ENCODE measurements around the gene DEGS2.

The DEGS2 gene

DNA sequence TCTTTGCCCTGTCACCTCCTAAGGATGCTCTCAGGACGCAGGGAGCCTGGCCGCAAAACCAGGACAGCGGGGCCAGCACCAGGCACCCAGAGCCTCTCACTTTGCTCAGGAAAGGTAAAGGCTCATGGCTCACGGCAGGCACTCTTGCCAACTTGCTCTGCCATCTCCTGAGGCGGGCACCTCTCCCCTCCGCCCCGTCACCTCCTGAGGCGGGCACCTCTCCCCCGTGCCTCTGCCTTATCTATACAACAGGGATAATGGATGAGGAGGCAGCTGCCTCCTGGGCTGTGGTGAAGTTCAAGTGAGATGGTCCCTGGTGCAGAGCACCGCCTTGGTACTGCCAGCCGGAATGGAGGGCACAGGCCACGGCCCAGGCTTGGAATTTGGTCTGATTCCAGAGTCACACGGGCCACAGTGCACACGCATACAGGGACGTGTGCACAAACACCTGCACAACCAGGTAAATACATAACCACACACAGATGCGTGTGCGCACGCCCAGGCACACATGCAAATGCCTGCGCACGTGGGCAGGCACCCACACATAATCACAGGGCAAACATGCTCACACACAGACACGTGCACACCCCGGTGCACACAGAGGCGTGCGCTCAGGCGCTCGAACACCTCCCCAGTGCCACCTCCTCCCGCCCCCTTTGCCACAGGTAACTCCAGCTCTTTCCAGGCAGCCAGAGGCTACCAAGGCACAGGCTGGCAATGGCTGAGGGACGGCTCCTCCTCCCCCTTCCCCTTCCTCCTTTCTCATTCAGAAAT is 11.6 kb downstream of the DEGS2 start:
- H3K9me3 ChIP-seq (ENCODE audit: control insufficient read depth, insufficient read depth, low read length), result no peaks in the 10 kb centered on the region
- no peaks in the 10 kb centered on the region for H3K4me1 ChIP-seq (ENCODE audit: insufficient read depth, low read length)
- H3K9ac ChIP-seq (ENCODE audit: low read depth, low read length), result no peak overlapping the region

DNA sequence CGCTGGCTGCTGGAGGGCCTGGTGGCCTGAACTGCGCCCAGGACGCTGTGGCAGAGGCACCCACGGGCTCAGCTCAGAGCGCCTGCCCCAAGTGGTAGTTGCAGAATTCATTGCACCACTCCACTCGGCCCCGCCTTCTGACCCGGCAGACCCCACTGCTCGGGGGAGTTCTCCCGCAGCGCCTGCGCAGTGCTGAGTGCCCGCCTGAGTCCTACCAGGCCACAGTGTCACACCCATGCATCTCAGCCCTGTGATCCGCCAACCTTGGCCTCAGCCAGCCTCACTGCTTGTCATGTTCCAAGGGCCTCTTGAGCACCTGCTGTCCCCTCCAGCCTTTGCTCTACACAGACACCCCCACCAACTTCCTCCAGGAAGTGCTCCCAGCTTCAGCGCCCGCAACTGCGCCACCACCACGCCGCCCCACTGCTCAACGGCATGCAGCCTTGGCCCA is 12.2 kb downstream of the DEGS2 start:
- no peaks in the 10 kb centered on the region for H3K4me1 ChIP-seq (ENCODE audit: insufficient read depth, low read length)
- no peak overlapping the region for H3K9ac ChIP-seq (ENCODE audit: low read depth, low read length)
- no peaks in the 10 kb centered on the region for H3K36me3 ChIP-seq (ENCODE audit: insufficient read depth, low read length)
- H3K9me3 ChIP-seq (ENCODE audit: control insufficient read depth, insufficient read depth, low read length), result no peaks in the 10 kb centered on the region

More for the DNA sequence above, 11.6 kb downstream of the DEGS2 start:
- H3K36me3 ChIP-seq (ENCODE audit: insufficient read depth, low read length), result no peaks in the 10 kb centered on the region

DNA sequence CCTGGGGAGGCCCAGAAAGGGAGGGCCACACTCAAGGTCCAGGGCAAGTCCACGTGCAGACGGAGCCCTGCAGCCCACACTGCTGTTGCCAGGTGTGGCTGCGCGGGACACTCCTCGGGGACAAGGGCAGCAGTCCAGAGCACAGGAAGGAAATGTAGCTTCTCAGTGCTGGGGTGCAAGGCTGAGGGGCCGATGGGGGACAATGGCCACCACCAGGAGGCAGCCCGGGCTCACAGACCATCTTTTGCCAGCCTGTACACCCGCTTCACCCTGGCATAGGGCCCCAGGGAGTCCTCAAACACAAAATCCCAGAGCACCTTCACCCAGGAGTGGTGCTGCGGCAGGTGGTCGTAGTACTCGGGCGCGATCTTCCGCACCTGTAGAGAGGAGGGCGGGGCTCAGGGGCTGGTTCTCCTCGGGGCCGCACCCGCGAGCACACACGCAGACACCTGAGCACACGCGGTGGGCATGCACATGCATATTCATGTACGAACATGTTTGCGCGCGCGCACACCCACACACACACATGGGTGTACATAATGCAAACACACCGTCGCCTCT is 12.8 kb downstream of the DEGS2 start:
- Histone ChIP-seq H3K4me1 (ENCODE audit: insufficient read depth, low read length) (no peaks in the 10 kb centered on the region), H3K9me3 (ENCODE audit: control insufficient read depth, insufficient read depth, low read length) (no peaks in the 10 kb centered on the region), H3K36me3 (ENCODE audit: insufficient read depth, low read length) (no peaks in the 10 kb centered on the region), H3K9ac (ENCODE audit: low read depth, low read length) (no peak overlapping the region)

DNA sequence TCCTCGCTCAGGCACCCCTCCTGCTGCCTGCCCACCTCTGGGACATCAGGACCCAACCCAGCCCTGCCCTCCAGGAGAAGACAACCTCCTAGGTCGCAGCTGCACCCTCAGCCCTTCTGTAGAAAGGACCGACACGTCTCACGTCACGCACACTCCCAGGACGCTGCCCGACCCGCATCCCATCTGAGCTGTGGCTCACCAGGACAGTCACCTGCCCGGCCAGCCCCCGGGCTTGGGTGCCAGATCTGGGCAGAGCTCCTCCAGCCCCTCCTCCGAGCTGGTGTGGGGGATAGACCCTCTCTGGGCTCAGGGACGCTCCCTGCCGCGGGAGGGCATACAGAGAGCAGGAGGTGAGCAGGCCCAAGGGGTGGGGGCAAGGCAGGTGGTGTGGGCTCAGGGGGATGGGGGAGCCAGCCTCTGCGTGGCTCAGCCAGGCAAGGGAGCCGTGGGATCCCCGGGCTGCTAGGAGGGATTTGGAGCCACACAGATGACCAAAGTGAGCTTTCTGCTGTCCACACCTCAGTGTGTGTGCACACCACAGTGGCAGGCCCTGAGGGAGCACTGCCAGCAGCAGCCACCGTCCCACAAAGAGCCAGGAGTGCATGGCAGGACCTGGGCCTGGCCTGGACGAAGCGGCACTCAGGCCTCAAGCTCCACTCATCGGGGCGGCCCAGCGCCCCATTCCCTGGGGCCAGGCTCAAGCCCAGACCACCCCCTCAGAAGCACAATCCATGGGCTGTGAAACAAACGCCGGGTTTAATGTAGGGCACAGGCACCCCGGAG is 13.6 kb downstream of the DEGS2 start:
- H3K9ac ChIP-seq (ENCODE audit: low read depth, low read length), result no peak overlapping the region
- H3K4me1 ChIP-seq (ENCODE audit: insufficient read depth, low read length), result no peaks in the 10 kb centered on the region; the same call in 1 of the 2 replicates

DNA sequence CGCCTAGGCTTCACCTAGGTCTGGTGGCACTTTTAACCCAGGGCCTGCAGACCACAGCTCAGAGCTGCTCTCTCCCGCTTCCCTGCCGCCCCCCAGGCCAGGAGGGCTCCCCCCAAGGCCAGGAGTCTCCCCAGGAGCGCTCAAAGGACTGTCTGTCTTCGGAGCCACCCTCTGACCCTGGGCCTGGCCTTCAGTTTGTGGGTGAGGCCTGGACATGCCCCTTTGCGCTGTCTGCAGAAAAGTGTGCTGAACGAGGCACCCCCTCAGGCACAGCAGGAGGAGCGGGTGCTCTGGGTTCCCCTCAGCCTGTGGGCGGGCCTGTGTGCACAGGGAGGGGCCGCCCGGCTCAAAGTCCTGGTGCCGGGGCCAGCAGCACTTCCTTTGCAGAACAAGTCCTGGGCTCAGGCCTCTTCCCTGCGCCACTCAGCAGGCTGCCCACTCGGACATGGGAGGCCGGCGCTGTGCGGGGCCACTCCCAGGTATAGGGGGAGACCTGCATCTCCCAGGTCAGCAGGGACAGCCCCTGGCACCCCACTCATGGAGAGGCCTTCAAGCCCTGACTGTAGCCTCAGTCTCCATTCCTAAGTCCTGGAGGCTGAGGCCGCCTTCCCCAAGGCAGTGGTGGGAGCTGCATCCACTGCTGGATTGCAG is 14.3 kb downstream of the DEGS2 start:
- no peaks in the 10 kb centered on the region for H3K9me3 ChIP-seq (ENCODE audit: control insufficient read depth, insufficient read depth, low read length)
- H3K4me1 ChIP-seq (ENCODE audit: insufficient read depth, low read length), result no peaks in the 10 kb centered on the region; the same call in 1 of the 2 replicates
- H3K9ac ChIP-seq (ENCODE audit: low read depth, low read length), result no peak overlapping the region
- no peaks in the 10 kb centered on the region for H3K36me3 ChIP-seq (ENCODE audit: insufficient read depth, low read length)

More for the DNA sequence above, 13.6 kb downstream of the DEGS2 start:
- Histone ChIP-seq H3K36me3 (ENCODE audit: insufficient read depth, low read length) (no peaks in the 10 kb centered on the region), H3K9me3 (ENCODE audit: control insufficient read depth, insufficient read depth, low read length) (no peaks in the 10 kb centered on the region)

DNA sequence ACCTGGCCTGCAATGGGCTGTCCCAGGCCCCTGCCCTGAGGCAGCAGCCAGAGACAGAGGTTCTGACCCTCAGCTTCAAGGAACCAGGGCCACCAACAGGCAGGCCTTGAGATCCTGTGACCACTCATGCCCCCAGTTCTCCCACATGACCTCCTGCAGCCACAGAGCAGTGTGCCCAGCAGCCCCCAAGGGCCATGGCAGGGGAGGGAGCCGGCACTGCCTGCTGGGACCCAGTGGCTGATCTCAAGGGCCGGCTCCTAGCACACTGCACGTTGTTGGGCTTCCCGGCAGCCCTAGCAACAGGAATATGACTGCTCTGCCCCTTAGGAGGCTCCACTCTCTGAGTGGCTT is 14.8 kb downstream of the DEGS2 start:
- H3K9me3 ChIP-seq (ENCODE audit: control insufficient read depth, insufficient read depth, low read length), result no peaks in the 10 kb centered on the region
- H3K4me1 ChIP-seq (ENCODE audit: insufficient read depth, low read length), result no peaks in the 10 kb centered on the region; the same call in 1 of the 2 replicates
- no peaks in the 10 kb centered on the region for H3K36me3 ChIP-seq (ENCODE audit: insufficient read depth, low read length)
- H3K9ac ChIP-seq (ENCODE audit: low read depth, low read length), result no peak overlapping the region

DNA sequence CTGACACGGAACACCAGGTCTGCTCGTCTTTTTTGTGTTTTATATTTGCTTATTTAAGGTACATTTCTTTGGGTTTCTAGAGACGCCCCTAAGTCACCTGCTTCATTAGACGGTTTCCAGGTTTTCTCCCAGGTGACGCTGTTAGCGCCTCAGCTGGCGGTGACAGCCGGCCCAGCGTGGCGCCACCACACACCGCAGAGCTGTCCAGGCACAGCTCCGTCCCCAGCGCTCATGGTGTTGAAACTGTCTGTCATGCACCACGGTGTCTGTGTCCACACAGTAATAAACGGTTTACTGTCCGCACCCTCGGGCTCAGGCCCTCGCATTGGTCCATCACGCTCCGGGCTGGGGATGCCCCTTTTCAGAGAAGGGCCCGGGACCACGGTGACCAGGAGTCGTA is 15.5 kb downstream of the DEGS2 start:
- H3K4me1 ChIP-seq (ENCODE audit: insufficient read depth, low read length), result no peaks in the 10 kb centered on the region; the same call in 1 of the 2 replicates
- no peaks in the 10 kb centered on the region for H3K9me3 ChIP-seq (ENCODE audit: control insufficient read depth, insufficient read depth, low read length)
- H3K36me3 ChIP-seq (ENCODE audit: insufficient read depth, low read length), result no peaks in the 10 kb centered on the region
- no peak overlapping the region for H3K9ac ChIP-seq (ENCODE audit: low read depth, low read length)

DNA sequence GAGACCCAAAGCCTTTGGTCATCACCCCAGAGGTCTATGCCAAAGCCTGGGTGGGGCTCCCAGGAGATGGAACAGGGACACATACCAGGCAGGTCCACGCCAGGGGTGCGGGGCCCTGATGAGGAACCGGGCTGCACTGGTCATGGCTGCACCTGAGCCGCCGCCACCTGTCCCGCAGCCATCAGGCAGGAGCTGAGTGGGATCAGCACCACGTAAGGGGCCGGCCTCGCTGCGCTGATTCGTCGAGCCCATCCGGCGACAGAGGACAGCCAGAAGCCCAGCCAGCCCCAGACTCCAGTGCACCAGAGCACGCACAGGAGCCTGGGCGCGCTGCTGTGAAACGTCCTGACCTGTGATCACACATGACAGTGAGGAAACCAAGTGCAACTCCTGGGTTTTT is 15.9 kb downstream of the DEGS2 start:
- Histone ChIP-seq H3K9me3 (ENCODE audit: control insufficient read depth, insufficient read depth, low read length) (no peaks in the 10 kb centered on the region), H3K36me3 (ENCODE audit: insufficient read depth, low read length) (no peaks in the 10 kb centered on the region), H3K9ac (ENCODE audit: low read depth, low read length) (no peak overlapping the region), H3K4me1 (ENCODE audit: insufficient read depth, low read length) (no peaks in the 10 kb centered on the region; the same call in 1 of the 2 replicates)

DNA sequence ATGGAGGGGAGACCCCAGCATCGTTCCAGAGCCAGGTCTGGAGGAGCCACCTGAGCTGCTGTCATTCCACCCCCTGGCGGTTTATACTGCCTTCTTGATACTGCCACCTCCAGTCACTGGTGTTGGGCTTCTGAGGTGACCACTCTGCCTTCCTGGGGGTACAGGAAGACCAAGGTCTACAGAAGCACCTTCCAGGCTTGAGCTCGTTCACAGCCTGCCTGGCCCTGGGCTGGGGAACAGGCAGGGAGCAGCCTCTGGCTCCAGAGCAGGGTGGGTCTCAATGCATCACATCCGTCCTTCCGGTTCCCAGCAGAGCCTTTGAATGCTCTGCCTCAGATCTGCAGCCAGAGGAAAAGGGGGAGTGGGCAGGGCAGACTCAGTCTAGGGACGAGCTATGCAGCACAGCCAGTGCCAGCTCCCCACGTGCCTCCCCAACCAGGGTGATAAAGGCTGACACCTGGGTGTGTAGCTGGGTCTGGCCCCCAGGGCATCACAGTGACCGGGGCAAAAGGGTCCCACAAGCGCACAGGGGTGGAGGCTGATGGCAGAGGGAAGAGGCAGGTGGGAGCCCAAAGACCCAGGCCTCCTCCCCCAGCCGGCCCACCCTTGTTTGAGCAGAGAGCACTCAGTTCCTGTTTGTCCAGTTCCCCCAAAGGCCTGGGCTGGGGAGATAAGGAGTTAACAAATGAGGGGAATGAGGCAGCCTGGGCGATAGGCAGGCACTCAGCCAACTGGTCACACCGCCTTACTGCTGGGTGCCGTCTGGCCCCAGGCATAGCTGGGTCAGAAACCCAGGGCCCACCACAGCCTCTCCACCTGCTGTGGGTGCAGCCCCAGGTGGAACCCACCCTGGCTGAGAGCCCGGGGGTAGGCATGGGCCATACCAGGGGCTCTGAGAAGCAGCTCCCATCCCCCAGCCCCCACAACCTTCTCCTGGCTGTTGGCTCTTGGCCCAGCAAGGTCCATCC is 17.1 kb downstream of the DEGS2 start:
- H3K4me1 ChIP-seq (ENCODE audit: insufficient read depth, low read length), result no peaks in the 10 kb centered on the region; the same call in 1 of the 2 replicates
- no peak overlapping the region for H3K9ac ChIP-seq (ENCODE audit: low read depth, low read length)
- no peaks in the 10 kb centered on the region for H3K36me3 ChIP-seq (ENCODE audit: insufficient read depth, low read length)
- no peaks in the 10 kb centered on the region for H3K9me3 ChIP-seq (ENCODE audit: control insufficient read depth, insufficient read depth, low read length)

DNA sequence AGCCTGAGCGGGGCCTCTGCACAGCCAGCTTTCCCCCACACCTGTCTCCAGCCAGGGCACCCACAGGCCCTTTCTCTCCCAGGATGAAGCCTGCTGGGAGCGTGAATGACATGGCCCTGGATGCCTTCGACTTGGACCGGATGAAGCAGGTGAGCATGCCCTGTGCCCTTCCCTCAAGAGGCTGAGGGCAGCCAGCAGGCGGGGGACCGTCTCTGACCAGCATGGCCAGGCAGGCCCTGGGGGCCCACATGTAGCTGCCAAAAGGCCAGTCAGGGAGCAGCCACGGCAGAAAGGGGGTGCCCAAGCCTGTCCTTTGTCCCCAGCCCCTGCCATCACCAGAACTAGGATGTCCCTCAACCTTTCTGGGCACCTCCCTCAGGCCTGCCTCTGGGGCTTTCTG is 18.3 kb downstream of the DEGS2 start:
- no peaks in the 10 kb centered on the region for H3K36me3 ChIP-seq (ENCODE audit: insufficient read depth, low read length)
- H3K4me1 ChIP-seq (ENCODE audit: insufficient read depth, low read length), result no peaks in the 10 kb centered on the region; the same call in 1 of the 2 replicates
- H3K9ac ChIP-seq (ENCODE audit: low read depth, low read length), result no peak overlapping the region
- H3K9me3 ChIP-seq (ENCODE audit: control insufficient read depth, insufficient read depth, low read length), result no peaks in the 10 kb centered on the region

DNA sequence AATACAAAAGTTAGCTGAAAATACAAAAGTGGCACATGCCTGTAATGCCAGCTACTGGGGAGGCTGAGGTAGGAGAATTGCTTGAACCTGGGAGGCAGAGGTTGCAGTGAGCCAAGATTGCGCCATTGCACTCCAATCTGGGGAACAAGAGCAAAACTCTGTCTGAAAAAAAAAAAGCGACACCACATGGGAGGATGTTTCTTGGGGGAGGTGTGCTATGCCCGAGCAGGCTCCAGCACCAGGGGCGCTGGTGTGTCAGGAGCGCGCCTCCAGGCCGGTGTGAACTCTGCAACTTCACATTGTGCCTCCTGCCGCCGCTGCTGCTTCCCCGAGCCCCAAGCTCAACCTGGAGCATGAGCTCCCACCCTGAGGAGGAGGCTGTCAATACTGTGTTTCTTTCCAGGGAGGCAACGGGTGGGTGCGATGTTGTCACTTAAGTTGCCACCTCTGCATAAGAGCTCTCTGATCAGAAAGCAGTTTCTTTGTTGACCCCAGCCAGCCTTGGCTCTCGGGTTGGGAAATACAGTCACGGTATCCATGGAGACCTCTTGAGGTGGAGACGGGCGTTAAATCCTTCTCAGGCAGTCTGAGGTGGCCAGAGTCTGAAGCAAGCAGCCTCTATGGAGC is 18.9 kb downstream of the DEGS2 start:
- Histone ChIP-seq H3K9ac (ENCODE audit: low read depth, low read length) (no peak overlapping the region), H3K36me3 (ENCODE audit: insufficient read depth, low read length) (no peaks in the 10 kb centered on the region; the same call in 1 of the 2 replicates), H3K9me3 (ENCODE audit: control insufficient read depth, insufficient read depth, low read length) (no peaks in the 10 kb centered on the region), H3K4me1 (ENCODE audit: insufficient read depth, low read length) (no peaks in the 10 kb centered on the region; the same call in 1 of the 2 replicates)

DNA sequence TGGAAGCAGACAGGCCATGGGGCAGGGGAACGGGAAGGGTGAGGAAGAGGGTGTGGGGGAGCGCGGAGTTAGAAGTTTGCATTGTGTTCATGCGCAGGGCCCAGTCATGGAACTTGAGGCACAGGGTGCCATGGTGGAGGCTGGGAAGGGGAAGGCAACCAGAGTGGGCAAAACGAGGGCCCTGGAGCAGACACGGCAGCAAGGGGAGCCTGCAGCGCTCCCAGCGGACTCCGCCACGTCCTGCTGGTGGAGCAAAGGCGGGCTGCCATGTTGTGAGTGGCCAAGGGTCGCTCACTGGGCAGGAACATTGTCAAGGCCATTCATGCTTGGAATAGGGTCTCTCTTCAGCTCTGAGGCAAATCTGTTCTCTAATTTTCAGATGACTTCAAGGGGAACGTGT is 20.5 kb downstream of the DEGS2 start:
- Histone ChIP-seq H3K4me1 (ENCODE audit: insufficient read depth, low read length) (no peaks in the 10 kb centered on the region; the same call in 1 of the 2 replicates), H3K36me3 (ENCODE audit: insufficient read depth, low read length) (no peaks in the 10 kb centered on the region; the same call in 1 of the 2 replicates), H3K9me3 (ENCODE audit: control insufficient read depth, insufficient read depth, low read length) (no peaks in the 10 kb centered on the region), H3K9ac (ENCODE audit: low read depth, low read length) (no peak overlapping the region)
